T-helper 1 cell (primary cell): ENCODE results near the gene FIBCD1.

Experiments used
- DNase-seq, 5 donors: peaks; one replicate each; pipeline ENCODE4 v3.0.0-alpha.2; 2012 to 2020

FIBCD1 gene

GRCh38 chr9:130854835-130855234, 84.2 kb downstream of the FIBCD1 start:
- DNase-seq, result no peak

- no peak for DNase-seq
Observed at GRCh38 chr9:130854092-130854491, 85.0 kb downstream of the FIBCD1 start.

GRCh38 chr9:130852801-130853200, 86.2 kb downstream of the FIBCD1 start:
- DNase-seq, result no peak
